IMR-90 (cell line): ENCODE results near the gene RASSF8. TPM values are rescaled to one million over a fixed set of nuclear protein-coding genes. Genes with fewer than 3 reads are reported as not detected.

Experiments
- ATAC-seq: fragments of 200-7000 bp; cut with Tn5 transposase; 2 replicates; pipeline ENCODE4 v1.9.1; 2020; ENCODE audit warnings: low read depth, mild to moderate bottlenecking, moderate library complexity
- BruUV-seq: library from RNA; stranded (reverse); fragments of 400-500 nt; replicated peaks from 2 replicates; lab custom pipeline; 2021; lab: Mats Ljungman, UMichigan
- CTCF ChIA-PET: fragments of 300-600 bp; formaldehyde crosslinking; extraction: SDS; loops from one replicate; lab custom pipeline; 2021; ENCODE audit warnings: antibody characterized with exemption; lab: Yijun Ruan, JAX
- POLR2A ChIA-PET: fragments of 300-600 bp; sonication (Branson Sonifier 250); formaldehyde crosslinking; loops from one replicate; lab custom pipeline; 2022; ENCODE audit warnings: antibody characterized with exemption; ENCODE audit not compliant: unreplicated experiment; lab: Charles Lee
- DNase-seq: peaks from one replicate; pipeline ENCODE4 v3.0.0; 2013
- H2AFZ ChIP-seq: replicated peaks from 2 replicates; pipeline ENCODE3; 2013; ENCODE audit warnings: low read length, mild to moderate bottlenecking; ENCODE audit not compliant: poor library complexity
- H2AK5ac ChIP-seq: 2 replicates; pipeline ENCODE4 v1.6.1; 2013; ENCODE audit warnings: low read depth, low read length, inconsistent platforms
- H2AK9ac ChIP-seq: replicated peaks from 2 replicates; pipeline ENCODE3; 2013; ENCODE audit warnings: mild to moderate bottlenecking, low read depth, low read length, moderate library complexity; ENCODE audit not compliant: poor library complexity
- H2BK120ac ChIP-seq: 2 replicates; pipeline ENCODE4 v1.6.1; 2013; ENCODE audit warnings: low read depth, low read length, inconsistent platforms
- H2BK15ac ChIP-seq: 3 replicates; pipeline ENCODE4 v1.6.1; 2013; ENCODE audit warnings: low read depth, low read length, inconsistent platforms
- H2BK20ac ChIP-seq: 2 replicates; pipeline ENCODE4 v1.6.1; 2013; ENCODE audit warnings: low read depth, mild to moderate bottlenecking, inconsistent platforms, low read length, moderate library complexity
- H2BK5ac ChIP-seq: 2 replicates; pipeline ENCODE4 v1.6.1; 2013; ENCODE audit warnings: mild to moderate bottlenecking, low read depth, low read length, inconsistent platforms; ENCODE audit not compliant: poor library complexity, severe bottlenecking
- H3K14ac ChIP-seq: replicated peaks from 2 replicates; pipeline ENCODE4 v1.6.1; 2013; ENCODE audit warnings: low read depth, low read length, inconsistent platforms
- H3K18ac ChIP-seq: 2 replicates; pipeline ENCODE4 v1.6.1; 2013; ENCODE audit warnings: low read depth, low read length, control low read depth
- H3K23ac ChIP-seq: 2 replicates; pipeline ENCODE4 v1.6.1; 2013; ENCODE audit warnings: low read depth, low read length, inconsistent platforms
- H3K27ac ChIP-seq: 2 replicates; pipeline ENCODE4 v1.5.1; 2013; ENCODE audit warnings: mild to moderate bottlenecking, control low read depth, low read length; ENCODE audit not compliant: insufficient read depth
- H3K27me3 ChIP-seq: 2 replicates; pipeline ENCODE4 v1.6.1; 2013; ENCODE audit warnings: low read length; ENCODE audit not compliant: control insufficient read depth, insufficient read depth
- H3K36me3 ChIP-seq: 2 replicates; pipeline ENCODE4 v1.6.1; 2013; ENCODE audit warnings: low read length, mixed read lengths; ENCODE audit not compliant: control insufficient read depth, insufficient read depth
- H3K4ac ChIP-seq: 2 replicates; pipeline ENCODE4 v1.6.1; 2013; ENCODE audit warnings: low read depth, low read length, inconsistent platforms
- H3K4me1 ChIP-seq: 2 replicates; pipeline ENCODE4 v1.6.1; 2013; ENCODE audit warnings: low read length, mixed read lengths; ENCODE audit not compliant: control insufficient read depth, insufficient read depth
- H3K4me2 ChIP-seq: 2 replicates; pipeline ENCODE4 v1.6.1; 2013; ENCODE audit warnings: low read depth, mild to moderate bottlenecking, control low read depth, low read length, moderate library complexity
- H3K4me3 ChIP-seq: 2 replicates; pipeline ENCODE4 v1.5.1; 2013; ENCODE audit warnings: low read depth, mild to moderate bottlenecking, control low read depth, low read length, moderate library complexity; ENCODE audit not compliant: insufficient read depth
- H3K56ac ChIP-seq: 2 replicates; pipeline ENCODE4 v1.6.1; 2013; ENCODE audit warnings: low read length, inconsistent platforms; ENCODE audit not compliant: insufficient read depth; ENCODE audit errors: extremely low read depth
- H3K79me1 ChIP-seq, 2 experiments: 2 replicates each; pipeline ENCODE4 v1.6.1; 2013; ENCODE audit warnings: low read length in 2 of 2, inconsistent platforms in 1 of 2, low read depth in 1 of 2
- H3K9ac ChIP-seq: 2 replicates; pipeline ENCODE4 v1.6.1; 2013; ENCODE audit warnings: low read depth, low read length, control low read depth
- H3K9me1 ChIP-seq: 2 replicates; pipeline ENCODE4 v1.6.1; 2013; ENCODE audit warnings: low read length, inconsistent platforms; ENCODE audit not compliant: insufficient read depth
- H3K9me3 ChIP-seq: 2 replicates; pipeline ENCODE4 v1.6.1; 2013; ENCODE audit warnings: low read length; ENCODE audit not compliant: control insufficient read depth, insufficient read depth
- H4K20me1 ChIP-seq: 2 replicates; pipeline ENCODE4 v1.6.1; 2013; ENCODE audit warnings: low read length, inconsistent platforms; ENCODE audit not compliant: insufficient read depth
- H4K5ac ChIP-seq: 2 replicates; pipeline ENCODE4 v1.6.1; 2013; ENCODE audit warnings: mild to moderate bottlenecking, low read depth, low read length, control low read depth
- H4K8ac ChIP-seq, 2 experiments: 2 replicates each; pipeline ENCODE4 v1.6.1; 2013; ENCODE audit warnings: low read depth in 2 of 2, low read length in 2 of 2, control low read depth in 1 of 2, inconsistent platforms in 1 of 2
- H4K91ac ChIP-seq: 2 replicates; pipeline ENCODE4 v1.6.1; 2013; ENCODE audit warnings: low read depth, low read length, inconsistent platforms; ENCODE audit not compliant: insufficient read depth
- BHLHE40 ChIP-seq: fragments of 150-350 bp; IDR thresholded peaks from 2 replicates; pipeline ENCODE4 v1.6.1; 2016; ENCODE audit warnings: mild to moderate bottlenecking, low read depth, low read length
- CEBPB ChIP-seq: IDR thresholded peaks from 2 replicates; pipeline ENCODE4 v1.6.1; 2012; ENCODE audit warnings: low read depth, low read length, improper control_type of control experiment
- CHD1 ChIP-seq: IDR thresholded peaks from 2 replicates; pipeline ENCODE4 v1.6.1; 2012; ENCODE audit warnings: low read depth, low read length, improper control_type of control experiment
- CTCF ChIP-seq: conservative IDR thresholded peaks from 2 replicates; pipeline ENCODE4 v1.5.1; 2012; ENCODE audit warnings: mild to moderate bottlenecking, low read depth, low read length, improper control_type of control experiment
- ELK1 ChIP-seq: fragments of 150-350 bp; IDR thresholded peaks from 2 replicates; pipeline ENCODE4 v1.6.1; 2016; ENCODE audit warnings: low read depth, mild to moderate bottlenecking, low read length, moderate library complexity, borderline replicate concordance
- FOS ChIP-seq: fragments of 150-350 bp; IDR thresholded peaks from 2 replicates; pipeline ENCODE4 v1.6.1; 2016; ENCODE audit warnings: low read depth, low read length
- MAFK ChIP-seq: IDR thresholded peaks from 2 replicates; pipeline ENCODE4 v1.6.1; 2012; ENCODE audit warnings: low read depth, low read length, improper control_type of control experiment
- MAZ ChIP-seq: IDR thresholded peaks from 2 replicates; pipeline ENCODE4 v1.6.1; 2012; ENCODE audit warnings: low read depth, mild to moderate bottlenecking, low read length, improper control_type of control experiment, moderate library complexity, borderline replicate concordance
- MXI1 ChIP-seq: IDR thresholded peaks from 2 replicates; pipeline ENCODE4 v1.6.1; 2012; ENCODE audit warnings: low read depth, mild to moderate bottlenecking, low read length, moderate library complexity, borderline replicate concordance
- NFE2L2 ChIP-seq: fragments of 150-350 bp; IDR thresholded peaks from 2 replicates; pipeline ENCODE4 v1.6.1; 2016; ENCODE audit warnings: low read depth, mild to moderate bottlenecking, low read length
- RAD21 ChIP-seq: IDR thresholded peaks from 2 replicates; pipeline ENCODE4 v1.6.1; 2012; ENCODE audit warnings: low read length, improper control_type of control experiment
- RCOR1 ChIP-seq: IDR thresholded peaks from 2 replicates; pipeline ENCODE4 v1.6.1; 2012; ENCODE audit warnings: mild to moderate bottlenecking, low read length, improper control_type of control experiment; ENCODE audit not compliant: insufficient replicate concordance
- RFX5 ChIP-seq: IDR thresholded peaks from 2 replicates; pipeline ENCODE4 v1.8.0; 2012; ENCODE audit warnings: low read depth, mild to moderate bottlenecking, low read length, moderate library complexity
- SMC3 ChIP-seq: fragments of 150-350 bp; IDR thresholded peaks from 2 replicates; pipeline ENCODE4 v1.6.1; 2016; ENCODE audit warnings: low read depth, mild to moderate bottlenecking, antibody characterized with exemption, low read length, moderate library complexity
- USF2 ChIP-seq: fragments of 150-350 bp; IDR thresholded peaks from 2 replicates; pipeline ENCODE4 v1.6.1; 2017; ENCODE audit warnings: mild to moderate bottlenecking, antibody characterized with exemption, low read length, low read depth
- WGBS, 2 experiments: methylation state at CpG; one replicate each; pipeline versions ENCODE4 v1.1.5 to v1.1.7; 2013; ENCODE audit warnings: missing lambda C conversion rate in 2 of 2; ENCODE audit not compliant: insufficient read length in 1 of 2; ENCODE audit errors: extremely low coverage in 2 of 2; 5-methylcytosine and 5-hydroxymethylcytosine counted together
- dilution Hi-C: fragments of 300-500 bp; cut with HindIII; formaldehyde crosslinking; loops from one replicate; pipeline ENCODE4 v1.14.3; 2018; ENCODE audit warnings: low sequenced_read_pairs; ENCODE audit not compliant: unreplicated experiment
- in situ Hi-C: fragments of 300-500 bp; cut with MboI; formaldehyde crosslinking; loops from 3 replicates; pipeline ENCODE4 v1.14.3; 2019; ENCODE audit warnings: low sequenced_read_pairs, inconsistent platforms, mixed read lengths
- intact Hi-C: fragments of 100-400 bp; cut with micrococcal nuclease; formaldehyde crosslinking; loops from 2 replicates; pipeline ENCODE4 v1.10.0; 2022
- polyA plus RNA-seq, 3 experiments: library from polyadenylated mRNA; depleted of rRNA; stranded (reverse); fragments of >200 nt; gene quantifications; 2 replicates each; pipeline ENCODE4 v1.2.3, GENCODE V29; 2012; ENCODE audit warnings: low replicate concordance in 1 of 3
- total RNA-seq: library from RNA; depleted of rRNA; stranded (reverse); fragments of >200 nt; gene quantifications from 2 replicates; pipeline ENCODE4 v1.2.3, GENCODE V29; 2012

RASSF8 gene
- total and polyA plus RNA-seq, 2 of the 4 experiments (the other 2 are of a cell fraction) = 10.8 to 50.5 TPM

GRCh38 chr12:25926536-25926935 lies 31.9 kb upstream of the RASSF8 start:
- Histone ChIP-seq H2BK5ac (no peak overlapping the region), H3K18ac (no peak overlapping the region), H2BK15ac (no peak overlapping the region), H2AK5ac (no peak overlapping the region), H3K4me1 (no peaks in the 10 kb centered on the region), H2AFZ (no peak overlapping the region), H3K9me1 (no peaks in the 10 kb centered on the region), H2AK9ac (no peak overlapping the region), H4K5ac (no peak overlapping the region), H3K27me3 (no peaks in the 10 kb centered on the region; the same call in 1 of the 2 replicates), H3K9me3 (no peaks in the 10 kb centered on the region), H2BK20ac (no peak overlapping the region), H4K20me1 (no peaks in the 10 kb centered on the region), H3K4me2 (no peak overlapping the region), H3K36me3 (no peaks in the 10 kb centered on the region), H2BK120ac (no peak overlapping the region), H3K9ac (no peak overlapping the region), H3K23ac (no peak overlapping the region), H3K79me1 (no peaks in the 10 kb centered on the region), H3K4me3 (no peak overlapping the region), H3K56ac (no peak overlapping the region), H3K27ac (no peak overlapping the region), H3K14ac (no peak overlapping the region), H4K91ac (no peak overlapping the region), H4K8ac (no peak overlapping the region), H3K4ac (no peak overlapping the region)
- ChIA-PET CTCF (no interaction called here), POLR2A (no interaction called here)
- TF ChIP-seq MXI1 (no peak), SMC3 (no peak), MAFK (no peak), ELK1 (no peak), CTCF (no peak), CEBPB (no peak), CHD1 (no peak), RFX5 (no peak), BHLHE40 (no peak), RCOR1 (no peak), FOS (no peak), NFE2L2 (no peak), RAD21 (no peak), USF2 (no peak), MAZ (no peak)
- no CpG with 5 or more reads among the region's 5 CpGs for WGBS, 2 experiments
- no peak for ATAC-seq
- no TSS peak for BruUV-seq
- no peak for DNase-seq
- intact Hi-C loops (no loop called here), in situ Hi-C loops (no loop called here), dilution Hi-C loops (no loop called here)
